ENCODE results near the gene TMEM151B. TPM values are rescaled to one million over a fixed set of nuclear protein-coding genes. Genes with fewer than 3 reads are reported as not detected.

The TMEM151B gene
- total and polyA plus RNA-seq, 2 of the 4 experiments (the other 2 are of a cell fraction) = not detected

- no peak overlapping the region for H4K8ac ChIP-seq (ENCODE audit: low read depth in 2 of 2, low read length in 2 of 2)
- no peak overlapping the region for H4K5ac ChIP-seq (ENCODE audit: low read depth, low read length)
- ATAC-seq (ENCODE audit: low read depth) (no peak), DNase-seq (no peak)
- H2AFZ ChIP-seq (replicated peaks; ENCODE audit: low read length, poor library complexity) = no peak overlapping the region
- H2BK15ac ChIP-seq (ENCODE audit: low read depth, low read length) = no peak overlapping the region
- no peak overlapping the region for H4K91ac ChIP-seq (ENCODE audit: insufficient read depth, low read depth, low read length)
- H3K14ac ChIP-seq (replicated peaks; ENCODE audit: low read depth, low read length) = no peak overlapping the region
- H3K79me1 ChIP-seq (ENCODE audit: low read depth in 1 of 2, low read length in 2 of 2) = peaks cover 11 to 16% of the 10 kb centered on the region in 2 experiments
- H3K4me3 ChIP-seq (ENCODE audit: insufficient read depth, low read depth, low read length) = no peak overlapping the region
- H3K27ac ChIP-seq (ENCODE audit: insufficient read depth, low read length) = no peak overlapping the region
- no peak overlapping the region for H3K4ac ChIP-seq (ENCODE audit: low read depth, low read length)
- dilution Hi-C loops (cut with HindIII; ENCODE audit: low sequenced_read_pairs, unreplicated experiment) = no loop called here
- BruUV-seq (replicated peaks) = no TSS peak
- H3K9me1 ChIP-seq (ENCODE audit: insufficient read depth, low read length) = peaks cover 7% of the 10 kb centered on the region
- peaks cover 5% of the 10 kb centered on the region for H3K4me1 ChIP-seq (ENCODE audit: control insufficient read depth, insufficient read depth, low read length)
- H2AK9ac ChIP-seq (replicated peaks; ENCODE audit: low read depth, low read length, poor library complexity) = no peak overlapping the region
- H3K4me2 ChIP-seq (ENCODE audit: low read depth, low read length) = no peak overlapping the region
- no peaks in the 10 kb centered on the region; the same call in 1 of the 2 replicates for H3K36me3 ChIP-seq (ENCODE audit: control insufficient read depth, insufficient read depth, low read length)
- no peak overlapping the region for H2AK5ac ChIP-seq (ENCODE audit: low read depth, low read length)
- H3K9ac ChIP-seq (ENCODE audit: low read depth, low read length) = no peak overlapping the region
- WGBS, 2 experiments (ENCODE audit: extremely low coverage in 2 of 2, insufficient read length in 1 of 2) = no CpG with 5 or more reads among the region's 12 CpGs
- H2BK120ac ChIP-seq (ENCODE audit: low read depth, low read length) = no peak overlapping the region
- POLR2A ChIA-PET (ENCODE audit: unreplicated experiment) = no interaction called here
- in situ Hi-C loops (cut with MboI; ENCODE audit: low sequenced_read_pairs) = no loop called here
- H3K9me3 ChIP-seq (ENCODE audit: control insufficient read depth, insufficient read depth, low read length) = no peaks in the 10 kb centered on the region
- H4K20me1 ChIP-seq (ENCODE audit: insufficient read depth, low read length) = no peaks in the 10 kb centered on the region
- CTCF ChIA-PET = no interaction called here
- H3K23ac ChIP-seq (ENCODE audit: low read depth, low read length) = no peak overlapping the region
- H3K18ac ChIP-seq (ENCODE audit: low read depth, low read length) = no peak overlapping the region
- TF ChIP-seq CEBPB (IDR thresholded peaks at IDR 0.05; ENCODE audit: low read depth, low read length) (no peak), RCOR1 (IDR thresholded peaks at IDR 0.05; ENCODE audit: insufficient replicate concordance, low read length) (no peak), POLR2A (IDR thresholded peaks at IDR 0.05; ENCODE audit: low read depth, low read length) (no peak), BHLHE40 (IDR thresholded peaks at IDR 0.05; ENCODE audit: low read depth, low read length) (no peak), FOS (IDR thresholded peaks at IDR 0.05; ENCODE audit: low read depth, low read length) (no peak), CTCF (conservative IDR thresholded peaks at IDR 0.05; ENCODE audit: low read depth, low read length) (no peak), RAD21 (IDR thresholded peaks at IDR 0.05; ENCODE audit: low read length) (no peak), MAFK (IDR thresholded peaks at IDR 0.05; ENCODE audit: low read depth, low read length) (no peak), MAZ (IDR thresholded peaks at IDR 0.05; ENCODE audit: borderline replicate concordance, low read depth, low read length) (no peak), CHD1 (IDR thresholded peaks at IDR 0.05; ENCODE audit: low read depth, low read length) (no peak), ELK1 (IDR thresholded peaks at IDR 0.05; ENCODE audit: borderline replicate concordance, low read depth, low read length) (no peak), USF2 (IDR thresholded peaks at IDR 0.05; ENCODE audit: low read depth, low read length) (no peak), MXI1 (IDR thresholded peaks at IDR 0.05; ENCODE audit: borderline replicate concordance, low read depth, low read length) (no peak), SMC3 (IDR thresholded peaks at IDR 0.05; ENCODE audit: low read depth, low read length) (no peak)
- no peak overlapping the region for H2BK5ac ChIP-seq (ENCODE audit: low read depth, low read length, poor library complexity, severe bottlenecking)
- H3K27me3 ChIP-seq (ENCODE audit: control insufficient read depth, insufficient read depth, low read length) = peaks cover 31% of the 10 kb centered on the region
- H2BK20ac ChIP-seq (ENCODE audit: low read depth, low read length) = no peak overlapping the region
- intact Hi-C loops (cut with micrococcal nuclease) = no loop called here
- no peak overlapping the region for H3K56ac ChIP-seq (ENCODE audit: extremely low read depth, insufficient read depth, low read length)
These were observed 46.2 kb downstream of the TMEM151B start for GRCh38 chr6:44316481-44316880.
